ENCODE results near the gene SDR42E2. TPM values are rescaled to one million over a fixed set of nuclear protein-coding genes. Genes with fewer than 3 reads are reported as not detected.

SDR42E2 gene
- total and polyA plus RNA-seq, 2 donors (not counting 1 experiment from before 2014, with no cell fraction given): 0.12 to 0.62 TPM

DNA sequence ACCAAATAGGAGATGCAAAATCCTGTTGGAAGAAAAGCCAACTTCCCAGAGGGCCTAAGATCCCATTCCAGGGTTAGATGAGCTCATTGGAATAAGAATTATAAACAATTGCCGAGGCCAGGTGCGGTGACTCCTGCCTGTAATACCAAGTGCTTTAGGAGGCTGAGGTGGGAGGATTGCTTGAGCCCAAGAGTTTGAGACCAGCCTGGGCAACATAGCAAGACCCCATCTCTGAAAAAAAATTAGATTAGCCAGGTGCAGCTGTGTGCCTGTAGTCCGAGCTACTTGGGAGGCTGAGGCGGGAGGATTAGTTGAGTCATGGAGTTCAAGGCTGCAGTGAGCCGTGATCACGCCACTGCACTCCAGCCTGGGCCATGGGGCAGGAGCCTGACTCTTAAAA lies 17.8 kb upstream of the SDR42E2 start:
- Histone ChIP-seq H3K79me2 (ENCODE audit: control insufficient read depth, insufficient read depth, low read length) (no peaks in the 10 kb centered on the region), H3K4me2 (replicated peaks; ENCODE audit: low read depth, low read length, poor library complexity, severe bottlenecking) (no peak overlapping the region), H3K36me3 (replicated peaks in 1 of 2; ENCODE audit: control extremely low read depth in 1 of 2, control insufficient read depth in 1 of 2, extremely low read depth in 1 of 2, insufficient read depth in 2 of 2, low read length in 1 of 2) (no peaks in the 10 kb centered on the region), H3K4me1 (ENCODE audit: control insufficient read depth in 2 of 2, insufficient read depth in 2 of 2, low read length in 2 of 2) (no peaks in the 10 kb centered on the region), H4K20me1 (ENCODE audit: control insufficient read depth, insufficient read depth, low read length, poor library complexity, severe bottlenecking) (no peaks in the 10 kb centered on the region), H3K27me3 (replicated peaks in 1 of 4; ENCODE audit: control extremely low read depth in 1 of 4, control insufficient read depth in 3 of 4, insufficient read depth in 4 of 4, low read length in 3 of 4) (peaks cover 0 to 9% (median 0%) of the 10 kb centered on the region in 4 experiments), H2AFZ (ENCODE audit: insufficient read depth, low read depth, low read length, poor library complexity, severe bottlenecking) (no peak overlapping the region), H3K9me3 (ENCODE audit: control extremely low read depth in 1 of 3, control insufficient read depth in 2 of 3, insufficient read depth in 1 of 3, low read length in 2 of 3) (no peaks in the 10 kb centered on the region), H3K4me3 (ENCODE audit: control extremely low read depth in 1 of 5, extremely low read depth in 1 of 5, insufficient read depth in 1 of 5, low read depth in 2 of 5, low read length in 4 of 5) (no peak overlapping the region), H3K27ac (ENCODE audit: low read length in 2 of 2) (no peak overlapping the region), H3K9ac (ENCODE audit: low read length) (no peak overlapping the region)
- H3K4me3 Mint-ChIP-seq: no peak overlapping the region
- 94% methylated on average over 6 of the region's 6 CpGs for WGBS (ENCODE audit: insufficient coverage)
- ATAC-seq (ENCODE audit: low read depth) (no peak), DNase-seq (no peak)
- no peaks in the 10 kb centered on the region for H3K9me3 Mint-ChIP-seq (ENCODE audit: insufficient read depth)
- intact Hi-C loops (cut with micrococcal nuclease): no loop called here
- POLR2A ChIA-PET: no interaction called here
- H3K4me1 Mint-ChIP-seq: no peaks in the 10 kb centered on the region
- H3K27me3 Mint-ChIP-seq: peaks cover 20% of the 10 kb centered on the region
- H3K27ac Mint-ChIP-seq: no peak overlapping the region
- TF ChIP-seq, protein P1, sequence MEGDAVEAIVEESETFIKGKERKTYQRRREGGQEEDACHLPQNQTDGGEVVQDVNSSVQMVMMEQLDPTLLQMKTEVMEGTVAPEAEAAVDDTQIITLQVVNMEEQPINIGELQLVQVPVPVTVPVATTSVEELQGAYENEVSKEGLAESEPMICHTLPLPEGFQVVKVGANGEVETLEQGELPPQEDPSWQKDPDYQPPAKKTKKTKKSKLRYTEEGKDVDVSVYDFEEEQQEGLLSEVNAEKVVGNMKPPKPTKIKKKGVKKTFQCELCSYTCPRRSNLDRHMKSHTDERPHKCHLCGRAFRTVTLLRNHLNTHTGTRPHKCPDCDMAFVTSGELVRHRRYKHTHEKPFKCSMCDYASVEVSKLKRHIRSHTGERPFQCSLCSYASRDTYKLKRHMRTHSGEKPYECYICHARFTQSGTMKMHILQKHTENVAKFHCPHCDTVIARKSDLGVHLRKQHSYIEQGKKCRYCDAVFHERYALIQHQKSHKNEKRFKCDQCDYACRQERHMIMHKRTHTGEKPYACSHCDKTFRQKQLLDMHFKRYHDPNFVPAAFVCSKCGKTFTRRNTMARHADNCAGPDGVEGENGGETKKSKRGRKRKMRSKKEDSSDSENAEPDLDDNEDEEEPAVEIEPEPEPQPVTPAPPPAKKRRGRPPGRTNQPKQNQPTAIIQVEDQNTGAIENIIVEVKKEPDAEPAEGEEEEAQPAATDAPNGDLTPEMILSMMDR (IDR thresholded peaks at IDR 0.05): no peak
- TF ChIP-seq EZH2 (IDR thresholded peaks at IDR 0.05; ENCODE audit: borderline replicate concordance, insufficient read depth, low read depth, low read length, poor library complexity, severe bottlenecking): no peak
- CTCF ChIA-PET: no interaction called here

DNA sequence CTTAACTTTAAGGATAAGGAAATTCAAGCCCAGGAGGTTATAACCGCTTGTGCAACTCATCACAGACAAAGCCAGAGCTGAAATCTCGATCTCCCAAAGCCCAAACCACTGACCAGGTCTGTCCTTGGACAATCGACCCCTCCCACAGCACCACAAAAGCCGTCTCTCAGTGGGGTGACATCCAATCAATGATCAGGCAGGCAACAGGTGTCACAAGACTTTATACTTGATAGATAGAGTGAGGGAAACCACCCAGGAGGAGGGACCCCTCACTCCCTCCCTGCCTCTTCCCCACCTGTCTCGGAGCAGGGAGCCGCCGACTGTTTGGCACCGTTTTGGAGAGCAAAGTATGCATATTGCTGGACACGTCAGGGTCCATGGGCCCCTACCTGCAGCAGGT lies 14.5 kb upstream of the SDR42E2 start:
- Mint-ChIP-seq H3K4me1 (no peaks in the 10 kb centered on the region), H3K27ac (no peak overlapping the region), H3K9me3 (ENCODE audit: insufficient read depth) (no peaks in the 10 kb centered on the region), H3K27me3 (peaks cover 10% of the 10 kb centered on the region), H3K4me3 (no peak overlapping the region)
- ChIA-PET POLR2A (no interaction called here), CTCF (no interaction called here)
- H2AFZ ChIP-seq (ENCODE audit: insufficient read depth, low read depth, low read length, poor library complexity, severe bottlenecking): no peak overlapping the region
- H3K27ac ChIP-seq (ENCODE audit: low read length in 2 of 2): no peak overlapping the region
- ATAC-seq (ENCODE audit: low read depth): no peak
- intact Hi-C loops (cut with micrococcal nuclease): no loop called here
- H4K20me1 ChIP-seq (ENCODE audit: control insufficient read depth, insufficient read depth, low read length, poor library complexity, severe bottlenecking): no peaks in the 10 kb centered on the region
- WGBS (ENCODE audit: insufficient coverage): 92% methylated on average over 6 of the region's 9 CpGs
- H3K27me3 ChIP-seq (replicated peaks in 1 of 4; ENCODE audit: control extremely low read depth in 1 of 4, control insufficient read depth in 3 of 4, insufficient read depth in 4 of 4, low read length in 3 of 4): peaks cover 0 to 2% (median 0%) of the 10 kb centered on the region in 4 experiments
- H3K4me1 ChIP-seq (ENCODE audit: control insufficient read depth in 2 of 2, insufficient read depth in 2 of 2, low read length in 2 of 2): no peaks in the 10 kb centered on the region
- H3K79me2 ChIP-seq (ENCODE audit: control insufficient read depth, insufficient read depth, low read length): no peaks in the 10 kb centered on the region
- no peak overlapping the region for H3K9ac ChIP-seq (ENCODE audit: low read length)
- no peak overlapping the region for H3K4me3 ChIP-seq (ENCODE audit: control extremely low read depth in 1 of 5, extremely low read depth in 1 of 5, insufficient read depth in 1 of 5, low read depth in 2 of 5, low read length in 4 of 5)
- no peaks in the 10 kb centered on the region for H3K9me3 ChIP-seq (ENCODE audit: control extremely low read depth in 1 of 3, control insufficient read depth in 2 of 3, insufficient read depth in 1 of 3, low read length in 2 of 3)
- no peak for TF ChIP-seq EZH2 (IDR thresholded peaks at IDR 0.05; ENCODE audit: borderline replicate concordance, insufficient read depth, low read depth, low read length, poor library complexity, severe bottlenecking)
- TF ChIP-seq, protein P1 (IDR thresholded peaks at IDR 0.05): no peak
- no peaks in the 10 kb centered on the region for H3K36me3 ChIP-seq (replicated peaks in 1 of 2; ENCODE audit: control extremely low read depth in 1 of 2, control insufficient read depth in 1 of 2, extremely low read depth in 1 of 2, insufficient read depth in 2 of 2, low read length in 1 of 2)
- no peak overlapping the region for H3K4me2 ChIP-seq (replicated peaks; ENCODE audit: low read depth, low read length, poor library complexity, severe bottlenecking)
- no peak for DNase-seq
